Stimulated activated CD4-positive, alpha-beta T cell treated with anti-CD3 and anti-CD28 coated beads, TNF-alpha, amount 100 ng/mL, for 4 hours (primary cell): ENCODE measurements around the gene SNAI3.
"Not testable (repeated sequence)": the region's sequence is repeated elsewhere in the genome, so short reads cannot be mapped to it uniquely, and the experiment has no call there.

Experiments
- DNase-seq, 3 experiments: peaks; one replicate each; pipeline ENCODE4 v3.0.0-alpha.2; 2020; ENCODE audit warnings: low read depth in 3 of 3

Gene SNAI3

DNA sequence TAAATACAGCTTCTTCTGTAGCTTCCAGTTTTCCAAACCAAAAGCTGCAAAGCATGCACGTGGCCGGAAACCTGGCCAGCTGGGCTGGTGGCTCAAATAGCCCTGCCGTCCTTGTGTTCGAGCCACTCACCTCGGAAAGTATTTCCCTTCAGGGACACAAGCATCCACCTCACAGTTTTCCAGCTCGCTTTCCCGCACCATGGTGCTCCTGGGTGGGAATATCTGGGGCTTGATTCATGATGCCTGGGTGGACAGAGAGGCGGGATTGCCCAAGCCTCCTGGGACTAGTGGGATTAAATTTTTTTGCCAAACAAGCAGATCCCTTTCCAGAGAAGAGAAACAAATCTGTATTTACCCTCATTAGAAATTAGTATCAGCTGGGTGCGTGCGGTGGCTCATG is 16.3 kb downstream of the SNAI3 start:
- DNase-seq = no peak

GRCh38 chr16:88669493-88669892 is 16.8 kb downstream of the SNAI3 start:
- not testable (repeated sequence) for DNase-seq

GRCh38 chr16:88667461-88667860 is 18.8 kb downstream of the SNAI3 start:
- no peak for DNase-seq

DNA sequence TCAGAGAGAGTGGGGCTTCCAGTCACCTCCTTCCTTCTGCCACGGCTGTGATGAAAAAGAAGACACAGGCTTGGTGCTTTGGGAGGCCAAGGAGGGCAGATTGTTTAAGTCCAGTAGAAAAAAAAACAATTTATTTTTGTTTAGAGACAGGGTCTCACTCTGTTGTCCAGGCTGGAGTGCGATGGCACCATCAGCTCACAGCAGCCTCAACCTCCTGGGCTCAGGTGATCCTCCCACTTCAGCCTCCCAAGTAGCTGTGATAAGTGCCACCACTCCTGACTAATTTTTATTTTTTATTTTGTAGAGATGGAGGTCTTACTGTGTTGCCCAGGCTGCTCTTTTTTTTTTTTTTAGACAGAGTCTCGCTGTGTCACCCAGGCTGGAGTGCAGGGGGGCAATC is 20.7 kb downstream of the SNAI3 start:
- DNase-seq = no peak

GRCh38 chr16:88665148-88665547 is 21.2 kb downstream of the SNAI3 start:
- DNase-seq = no peak

DNA sequence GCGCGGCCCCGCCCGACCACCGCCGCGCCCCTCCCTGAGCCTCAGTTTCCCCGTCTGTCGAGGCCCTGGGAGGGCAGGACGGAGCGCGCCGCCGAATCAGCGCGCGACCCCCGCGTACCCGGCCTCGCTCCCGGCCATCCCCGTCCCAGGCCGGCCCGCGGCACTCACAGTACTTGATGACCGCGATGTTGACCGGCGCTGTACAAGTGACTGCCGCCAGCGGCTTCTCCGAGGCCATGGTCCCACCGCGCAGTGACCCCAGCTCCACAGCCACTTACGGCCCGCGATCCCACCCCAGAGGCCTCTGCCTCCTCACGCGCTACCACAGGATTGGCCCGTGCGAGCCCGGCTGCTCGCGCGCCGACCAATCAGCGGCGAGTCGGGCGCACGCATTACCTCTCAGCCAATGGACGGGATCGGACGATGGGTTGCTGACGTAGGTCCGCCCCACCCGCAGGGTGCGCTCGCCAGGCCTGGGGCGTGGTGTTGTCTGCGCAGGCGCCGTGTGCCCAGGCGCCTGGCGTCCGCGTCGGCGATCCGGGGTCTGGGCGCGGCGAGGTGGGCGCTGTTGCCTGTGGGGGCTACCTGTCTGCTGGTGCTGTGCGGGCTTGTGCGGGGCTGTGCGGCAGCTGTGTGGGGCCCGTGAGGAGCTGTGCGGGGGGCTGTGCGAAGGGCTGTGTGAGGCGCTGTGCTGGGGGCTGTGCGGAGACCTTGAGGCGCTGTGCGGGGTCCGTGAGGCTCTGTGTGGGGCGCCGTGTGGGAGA is 23.3 kb downstream of the SNAI3 start, which contains the start of gene MVD:
Gene MVD (minus strand): TSS at position 249 of the 764 bp plus-strand sequence. CDS start 11 bp downstream, at position 238.
- peak; percentile 89 to 92 (median 91) for DNase-seq

GRCh38 chr16:88662222-88662842 is 24.0 kb downstream of the SNAI3 start:
- DNase-seq = no peak

DNA sequence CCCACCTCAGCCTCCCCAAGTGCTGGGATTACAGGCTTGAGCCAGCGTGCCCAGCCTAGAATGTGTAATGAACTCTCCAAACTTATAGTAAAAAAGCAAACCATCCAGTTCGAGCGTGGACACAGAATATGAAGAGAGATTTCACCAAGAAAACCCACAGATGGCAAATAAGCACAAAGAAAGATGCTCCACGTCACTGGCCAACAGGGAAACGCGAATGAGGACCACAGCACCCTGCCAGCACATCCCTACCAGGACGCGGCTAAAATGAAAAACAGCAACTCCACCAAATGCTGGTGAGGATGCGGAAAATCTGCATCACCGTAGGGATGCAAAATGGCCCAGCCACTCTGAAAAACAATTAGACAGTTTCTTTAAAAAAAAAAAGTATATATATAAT is 24.8 kb downstream of the SNAI3 start:
- no peak for DNase-seq

GRCh38 chr16:88659160-88659559 is 27.1 kb downstream of the SNAI3 start:
- no peak for DNase-seq

- DNase-seq = no peak
These were observed 27.6 kb downstream of the SNAI3 start for GRCh38 chr16:88658714-88659113.

GRCh38 chr16:88657371-88657770 is 28.9 kb downstream of the SNAI3 start:
- no peak for DNase-seq

DNA sequence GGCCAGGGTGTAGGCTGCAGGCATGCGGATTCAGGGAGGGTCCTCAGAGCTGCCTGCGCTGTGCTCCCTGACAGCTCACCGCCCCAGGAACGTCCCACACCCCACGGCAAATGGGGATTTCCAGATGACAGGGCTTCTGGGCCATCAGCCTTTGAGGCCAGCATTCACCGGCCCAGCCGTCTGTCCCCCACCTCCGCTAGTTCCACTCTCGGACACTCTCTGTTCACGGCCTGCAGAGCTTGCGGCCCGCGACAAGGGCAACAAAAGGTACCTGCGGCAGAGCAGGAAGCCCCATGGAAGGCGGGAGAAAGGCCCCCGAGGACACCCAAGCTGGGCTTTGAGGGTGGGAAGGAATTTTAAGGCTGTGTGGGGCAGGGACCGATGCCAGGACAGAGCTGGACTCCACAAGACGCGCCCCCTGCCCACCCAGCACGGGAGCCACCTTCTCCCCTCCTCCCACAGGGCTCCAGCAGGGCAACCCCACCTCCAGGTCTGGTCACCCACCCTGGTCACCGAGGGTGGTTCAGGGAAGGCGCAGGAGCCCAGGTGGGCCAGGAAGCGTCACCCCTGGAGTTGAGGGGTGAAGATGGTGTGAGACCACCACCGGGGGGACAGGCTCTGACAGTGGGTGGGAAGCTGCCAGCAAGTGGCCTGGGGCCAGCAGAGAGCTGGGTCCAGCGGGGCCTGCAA is 29.9 kb downstream of the SNAI3 start:
- DNase-seq = no peak

GRCh38 chr16:88655733-88656281 is 30.5 kb downstream of the SNAI3 start:
- DNase-seq = no peak

DNA sequence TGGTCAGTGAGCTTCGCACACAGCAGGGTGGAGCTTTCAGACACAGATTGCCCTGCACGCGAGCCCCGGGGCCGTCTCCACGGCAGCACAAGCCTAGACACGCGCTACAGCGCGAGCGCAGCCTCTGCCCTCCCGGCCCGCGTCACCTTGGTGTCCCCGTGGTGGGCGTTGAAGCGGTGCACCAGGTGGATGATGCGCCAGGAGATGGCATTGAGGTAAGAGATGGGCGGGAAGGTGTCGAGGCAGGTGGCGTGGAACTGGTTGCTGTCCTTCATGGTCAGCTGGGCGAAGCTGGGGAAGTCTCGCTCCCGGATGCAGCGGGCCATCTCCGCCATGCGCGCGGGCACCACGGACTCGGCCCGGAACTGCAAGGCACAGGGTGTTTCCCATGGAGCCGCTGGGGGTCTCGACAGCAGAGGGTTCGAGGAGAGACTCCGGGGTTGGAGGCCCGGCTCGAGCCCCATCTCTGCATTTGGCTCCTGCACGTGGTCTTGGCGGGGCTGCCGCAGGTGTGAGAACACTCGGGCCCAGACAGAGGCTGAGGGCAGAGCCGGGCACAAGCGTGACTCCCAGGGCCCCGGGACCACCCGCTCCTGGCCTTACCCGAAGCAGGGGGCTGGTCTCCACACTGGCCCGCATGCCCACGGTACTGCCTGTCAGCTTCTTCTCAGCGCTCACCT is 31.1 kb downstream of the SNAI3 start:
- DNase-seq = no peak

DNA sequence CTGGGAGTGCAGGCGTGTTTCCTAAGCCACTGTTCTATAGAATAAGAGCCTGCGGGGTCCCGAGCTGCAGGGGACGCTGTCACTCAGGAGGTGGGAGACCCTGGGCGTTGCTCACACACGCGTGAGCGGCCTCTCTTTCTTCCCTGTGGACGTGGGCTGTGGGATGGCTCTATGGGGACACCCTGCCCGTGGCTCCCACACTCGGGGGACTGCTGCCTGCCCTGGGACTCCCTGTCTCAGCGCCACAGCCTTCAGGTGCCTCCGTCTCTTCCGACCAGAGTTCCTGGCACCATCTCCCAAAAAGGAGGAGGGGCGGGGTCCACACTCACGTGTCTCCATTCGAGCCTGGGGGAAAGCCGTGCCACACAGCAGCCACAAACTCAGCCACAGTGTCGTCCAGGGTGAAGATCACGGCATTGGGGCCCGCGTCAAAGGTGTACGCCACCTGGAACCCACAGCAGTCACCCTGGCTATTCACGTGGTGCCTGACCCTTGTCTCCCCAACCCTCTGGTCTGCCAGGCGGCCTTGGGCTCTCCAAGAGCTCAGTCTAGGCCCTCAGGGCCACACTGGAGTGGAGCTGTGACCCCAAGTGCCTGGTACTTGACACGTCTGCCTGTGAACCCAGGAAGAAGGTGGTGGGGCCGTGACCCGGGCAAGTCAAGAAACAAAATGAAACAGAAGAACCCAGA is 31.8 kb downstream of the SNAI3 start:
- no peak for DNase-seq

GRCh38 chr16:88653596-88654362 is 32.5 kb downstream of the SNAI3 start:
- no peak for DNase-seq

DNA sequence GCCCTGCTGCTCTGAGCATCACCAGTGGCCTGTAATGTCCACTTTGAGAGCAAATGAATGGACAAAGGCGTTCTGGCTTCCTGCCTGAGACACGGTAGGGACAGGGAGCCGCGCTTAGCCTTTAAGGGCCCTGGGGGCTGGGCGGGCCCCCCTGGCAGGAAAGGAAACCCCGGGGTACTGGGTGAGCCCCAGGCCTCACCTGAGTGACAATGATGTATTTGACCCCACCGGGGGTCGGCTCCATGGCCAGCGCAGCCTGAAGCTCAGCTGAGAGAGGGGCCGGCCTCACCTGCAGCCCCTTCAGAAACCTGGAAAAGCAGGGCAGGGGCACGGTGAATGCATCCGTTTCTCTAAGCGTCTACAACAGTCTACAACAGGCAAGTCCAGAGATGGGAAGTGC is 33.2 kb downstream of the SNAI3 start:
- no peak for DNase-seq

- DNase-seq = no peak
These were observed 33.6 kb downstream of the SNAI3 start for GRCh38 chr16:88652762-88653063.

- no peak for DNase-seq
These were observed 34.1 kb downstream of the SNAI3 start for GRCh38 chr16:88651989-88652761.
